WTC11 (cell line): ENCODE measurements around the gene CDH13. TPM values are rescaled to one million over a fixed set of nuclear protein-coding genes. Genes with fewer than 3 reads are reported as not detected.

Source experiments
- ATAC-seq: fragments of 200-7000 bp; cut with Tn5 transposase; 2 replicates; pipeline ENCODE4 v1.10.0; 2021; ENCODE audit warnings: mild to moderate bottlenecking, moderate library complexity
- CTCF ChIA-PET: fragments of 300-600 bp; sonication (Branson Sonifier 250); formaldehyde crosslinking; loops from one replicate; lab custom pipeline; 2021; ENCODE audit warnings: antibody characterized with exemption; lab: Charles Lee
- POLR2A ChIA-PET: fragments of 350-600 bp; sonication (Branson Sonifier 250); formaldehyde crosslinking; loops from one replicate; lab custom pipeline; 2021; ENCODE audit warnings: antibody characterized with exemption; lab: Charles Lee
- DNase-seq: peaks from one replicate; pipeline ENCODE4 v3.0.0; 2021; ENCODE audit warnings: low spot score
- H3K27ac Mint-ChIP-seq: 2 replicates; pipeline ENCODE4 v1.8.0; 2021; ENCODE audit warnings: mixed read lengths
- H3K27me3 Mint-ChIP-seq: 2 replicates; pipeline ENCODE4 v1.8.0; 2021; ENCODE audit warnings: low read depth, mild to moderate bottlenecking, moderate library complexity, mixed read lengths
- H3K36me3 Mint-ChIP-seq: 2 replicates; pipeline ENCODE4 v1.8.0; 2021; ENCODE audit warnings: mixed read lengths
- H3K4me1 Mint-ChIP-seq: 2 replicates; pipeline ENCODE4 v1.8.0; 2022; ENCODE audit warnings: mixed read lengths
- H3K4me3 Mint-ChIP-seq: 2 replicates; pipeline ENCODE4 v1.8.0; 2021; ENCODE audit warnings: mild to moderate bottlenecking, moderate library complexity, mixed read lengths
- H3K9me3 Mint-ChIP-seq: 2 replicates; pipeline ENCODE4 v1.8.0; 2021; ENCODE audit warnings: mixed read lengths
- E2F4 ChIP-seq: sonication (generic); formaldehyde crosslinking; IDR thresholded peaks from 2 replicates; pipeline ENCODE4 v1.8.1; 2022; ENCODE audit warnings: low read depth, mild to moderate bottlenecking, moderate library complexity, missing genetic modification reagents, borderline replicate concordance
- ERG ChIP-seq: fragments of 250-450 bp; sonication (Bioruptor Pico); IDR thresholded peaks from 2 replicates; pipeline ENCODE4 v1.8.0; 2021; ENCODE audit warnings: mild to moderate bottlenecking
- HMGA2 ChIP-seq: fragments of 250-450 bp; sonication (Bioruptor Pico); IDR thresholded peaks from 2 replicates; pipeline ENCODE4 v1.4.0; 2021; ENCODE audit warnings: mild to moderate bottlenecking, moderate library complexity
- IRF1 ChIP-seq: sonication (generic); formaldehyde crosslinking; IDR thresholded peaks from 2 replicates; pipeline ENCODE4 v1.8.0; 2023; ENCODE audit warnings: missing genetic modification reagents
- IRF2 ChIP-seq: sonication (generic); formaldehyde crosslinking; IDR thresholded peaks from 2 replicates; pipeline ENCODE4 v1.8.0; 2022; ENCODE audit warnings: low read depth, missing genetic modification reagents, borderline replicate concordance
- MXD4 ChIP-seq: fragments of 250-450 bp; sonication (Bioruptor Pico); IDR thresholded peaks from 2 replicates; pipeline ENCODE4 v1.8.0; 2021; ENCODE audit warnings: mild to moderate bottlenecking, moderate library complexity, borderline replicate concordance
- NR3C1 ChIP-seq: sonication (generic); formaldehyde crosslinking; conservative IDR thresholded peaks from 2 replicates; pipeline ENCODE4 v1.8.1; 2023; ENCODE audit warnings: low read depth, mild to moderate bottlenecking, missing genetic modification reagents
- PREB ChIP-seq: sonication (generic); formaldehyde crosslinking; IDR thresholded peaks from 2 replicates; pipeline ENCODE4 v1.8.1; 2022; ENCODE audit warnings: mild to moderate bottlenecking, missing genetic modification reagents, moderate library complexity, borderline replicate concordance
- PRRX2 ChIP-seq: fragments of 250-450 bp; sonication (Bioruptor Pico); IDR thresholded peaks from 2 replicates; pipeline ENCODE4 v1.8.0; 2021; ENCODE audit warnings: mild to moderate bottlenecking
- RORB ChIP-seq: fragments of 250-450 bp; sonication (Bioruptor Pico); IDR thresholded peaks from 2 replicates; pipeline ENCODE4 v1.9.0; 2021; ENCODE audit warnings: mild to moderate bottlenecking
- SP1 ChIP-seq: sonication (generic); formaldehyde crosslinking; conservative IDR thresholded peaks from 2 replicates; pipeline ENCODE4 v1.8.1; 2022; ENCODE audit warnings: missing genetic modification reagents
- TEAD1 ChIP-seq: sonication (generic); formaldehyde crosslinking; IDR thresholded peaks from 2 replicates; pipeline ENCODE4 v1.8.0; 2022; ENCODE audit warnings: mild to moderate bottlenecking, missing genetic modification reagents
- TP53 ChIP-seq: sonication (generic); formaldehyde crosslinking; IDR thresholded peaks from 2 replicates; pipeline ENCODE4 v1.8.1; 2023; ENCODE audit warnings: mild to moderate bottlenecking, missing genetic modification reagents
- USF1 ChIP-seq: sonication (generic); formaldehyde crosslinking; IDR thresholded peaks from 2 replicates; pipeline ENCODE4 v1.8.0; 2022; ENCODE audit warnings: mild to moderate bottlenecking, missing genetic modification reagents
- ZBTB43 ChIP-seq: sonication (generic); formaldehyde crosslinking; IDR thresholded peaks from 2 replicates; pipeline ENCODE4 v1.8.1; 2023; ENCODE audit warnings: mild to moderate bottlenecking, missing genetic modification reagents
- ZNF121 ChIP-seq: sonication (generic); formaldehyde crosslinking; IDR thresholded peaks from 2 replicates; pipeline ENCODE4 v1.8.0; 2023; ENCODE audit warnings: missing genetic modification reagents
- ZNF219 ChIP-seq: sonication (generic); formaldehyde crosslinking; IDR thresholded peaks from 2 replicates; pipeline ENCODE4 v1.8.0; 2023; ENCODE audit warnings: missing genetic modification reagents, mild to moderate bottlenecking, borderline replicate concordance
- ZNF281 ChIP-seq: sonication (generic); formaldehyde crosslinking; IDR thresholded peaks from 2 replicates; pipeline ENCODE4 v1.8.0; 2023; ENCODE audit warnings: mild to moderate bottlenecking, missing genetic modification reagents
- ZNF396 ChIP-seq: fragments of 250-450 bp; sonication (Bioruptor Pico); IDR thresholded peaks from 2 replicates; pipeline ENCODE4 v1.8.0; 2021; ENCODE audit warnings: mild to moderate bottlenecking, moderate library complexity, borderline replicate concordance
- total RNA-seq: library from RNA; stranded (reverse); gene quantifications from 3 replicates; pipeline ENCODE4 v1.2.3, GENCODE V29; 2021

The CDH13 gene
- total RNA-seq, 1 experiment from 2014 or later = 0.81 TPM

GRCh38 chr16:83803811-83804210 lies 1177.0 kb downstream of the CDH13 start:
- H3K27me3 Mint-ChIP-seq = 0 out of 2 replicates have a peak, but pooled peaks cover 2% of the 10 kb centered on the region
- TF ChIP-seq ZNF121 (CRISPR knock-in tag) = no peak
- ChIA-PET CTCF (no interaction called here), POLR2A (no interaction called here)
- H3K36me3 Mint-ChIP-seq = peaks cover 5% of the 10 kb centered on the region
- H3K4me3 Mint-ChIP-seq = no peak overlapping the region
- peaks cover 45% of the 10 kb centered on the region for H3K4me1 Mint-ChIP-seq
- no peak for DNase-seq
- H3K27ac Mint-ChIP-seq = peak overlapping the region; percentile 37; the same call in 1 of the 2 replicates
- ATAC-seq = no peak
- no peaks in the 10 kb centered on the region for H3K9me3 Mint-ChIP-seq

- Mint-ChIP-seq H3K36me3 (peaks cover 10% of the 10 kb centered on the region), H3K4me1 (peaks cover 50% of the 10 kb centered on the region)
- no peak for TF ChIP-seq PREB (CRISPR knock-in tag)
- TF ChIP-seq ZNF121 (CRISPR knock-in tag) = no peak
- TF ChIP-seq, all 79 proteins: peak for 0
- POLR2A ChIA-PET = no interaction called here
- Mint-ChIP-seq H3K27me3 (0 out of 2 replicates have a peak, but pooled peaks cover 2% of the 10 kb centered on the region), H3K27ac (peak overlapping the region; percentile 37; the same call in 1 of the 2 replicates), H3K9me3 (no peaks in the 10 kb centered on the region), H3K4me3 (no peak overlapping the region)
- ATAC-seq (no peak), DNase-seq (no peak)
- CTCF ChIA-PET = no interaction called here
Observed at GRCh38 chr16:83804366-83804765, 1177.6 kb downstream of the CDH13 start.

- peaks cover 42% of the 10 kb centered on the region for H3K4me1 Mint-ChIP-seq
- H3K27ac Mint-ChIP-seq = no peak overlapping the region
- no peak for DNase-seq
- POLR2A ChIA-PET = no interaction called here
- 0 out of 2 replicates have a peak, but pooled peaks cover 2% of the 10 kb centered on the region for H3K27me3 Mint-ChIP-seq
- TF ChIP-seq RORB (CRISPR knock-in tag) (no peak), TEAD1 (CRISPR knock-in tag) (no peak), ZNF396 (CRISPR knock-in tag) (no peak), ZNF219 (no peak), SP1 (CRISPR knock-in tag) (no peak), IRF1 (CRISPR knock-in tag) (no peak), PRRX2 (no peak), ERG (CRISPR knock-in tag) (no peak), ZBTB43 (no peak), E2F4 (CRISPR knock-in tag) (no peak), USF1 (CRISPR knock-in tag) (no peak), MXD4 (CRISPR knock-in tag) (no peak), NR3C1 (CRISPR knock-in tag) (no peak), TP53 (no peak), ZNF281 (no peak), HMGA2 (CRISPR knock-in tag) (no peak), IRF2 (CRISPR knock-in tag) (no peak)
- TF ChIP-seq, all 79 proteins: peak for 0
- Mint-ChIP-seq H3K4me3 (no peak overlapping the region), H3K36me3 (peaks cover 22% of the 10 kb centered on the region), H3K9me3 (no peaks in the 10 kb centered on the region)
- CTCF ChIA-PET = no interaction called here
- no peak for ATAC-seq
Observed at GRCh38 chr16:83806036-83806435, 1179.3 kb downstream of the CDH13 start.
